Measurements from ENCODE around the gene GIPR.
"Not testable (repeated sequence)": the region's sequence is repeated elsewhere in the genome, so short reads cannot be mapped to it uniquely, and the experiment has no call there.

GIPR gene, protein sequence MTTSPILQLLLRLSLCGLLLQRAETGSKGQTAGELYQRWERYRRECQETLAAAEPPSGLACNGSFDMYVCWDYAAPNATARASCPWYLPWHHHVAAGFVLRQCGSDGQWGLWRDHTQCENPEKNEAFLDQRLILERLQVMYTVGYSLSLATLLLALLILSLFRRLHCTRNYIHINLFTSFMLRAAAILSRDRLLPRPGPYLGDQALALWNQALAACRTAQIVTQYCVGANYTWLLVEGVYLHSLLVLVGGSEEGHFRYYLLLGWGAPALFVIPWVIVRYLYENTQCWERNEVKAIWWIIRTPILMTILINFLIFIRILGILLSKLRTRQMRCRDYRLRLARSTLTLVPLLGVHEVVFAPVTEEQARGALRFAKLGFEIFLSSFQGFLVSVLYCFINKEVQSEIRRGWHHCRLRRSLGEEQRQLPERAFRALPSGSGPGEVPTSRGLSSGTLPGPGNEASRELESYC

DNA sequence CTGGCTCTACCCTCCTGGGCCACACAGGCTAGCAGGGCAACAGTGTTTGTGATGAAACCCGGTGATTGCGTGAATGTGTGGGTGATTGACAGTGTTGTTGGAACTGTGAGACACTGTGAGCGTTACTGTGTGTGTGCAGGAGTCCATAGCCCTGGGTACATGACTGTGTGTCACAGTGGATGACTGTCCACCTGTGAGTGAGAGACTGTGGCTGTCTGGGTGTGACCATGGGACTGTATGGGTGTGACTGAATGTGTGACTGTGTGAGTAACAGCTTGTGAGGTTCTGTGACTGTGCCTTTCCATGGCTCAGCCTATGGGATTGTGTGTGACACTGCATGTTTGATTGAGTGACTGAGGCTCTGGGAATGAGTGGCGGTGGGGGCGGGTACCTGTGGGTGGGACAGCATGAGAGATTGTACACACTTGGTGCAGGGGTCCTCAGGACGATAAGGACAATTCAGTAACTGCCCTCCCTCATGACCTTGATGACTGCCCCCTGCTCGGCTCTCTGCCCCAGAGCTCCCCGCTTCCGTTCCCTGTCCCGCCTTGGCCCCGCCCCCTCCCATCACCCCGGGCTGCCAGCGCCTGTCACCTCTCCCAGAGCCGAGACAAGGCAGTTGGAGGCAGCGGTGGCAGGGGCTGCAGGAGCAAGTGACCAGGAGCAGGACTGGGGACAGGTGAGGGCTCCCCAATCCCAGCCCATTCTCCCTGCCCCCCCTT lies at the start of gene GIPR:
GIPR (plus strand) TSS at position 602 of the 722 bp plus-strand sequence. CDS start 1,300 bp downstream, outside the sequence.
- Histone ChIP-seq H3K4me1 (ENCODE audit: control insufficient read depth, insufficient read depth, low read length) (peaks cover 2% of the 10 kb centered on the region; the same call in 1 of the 2 replicates), H3K27ac (ENCODE audit: low read length) (no peak within 1 kb of the TSS), H3K27me3 (ENCODE audit: control insufficient read depth, insufficient read depth, low read length) (peaks cover 8% of the 10 kb centered on the region; the same call in 1 of the 2 replicates), H3K4me3 (ENCODE audit: low read length) (peak within 1 kb of the TSS; percentile 17; the same call in 1 of the 2 replicates), H3K36me3 (ENCODE audit: control insufficient read depth, insufficient read depth, low read length) (no peaks in the 10 kb centered on the region), H3K9me3 (ENCODE audit: control insufficient read depth, insufficient read depth, low read length) (no peaks in the 10 kb centered on the region)
- WGBS (ENCODE audit: insufficient coverage, insufficient read length): no CpG with 5 or more reads among the region's 15 CpGs
- DNase-seq (ENCODE audit: low read depth, low spot score): no peak

DNA sequence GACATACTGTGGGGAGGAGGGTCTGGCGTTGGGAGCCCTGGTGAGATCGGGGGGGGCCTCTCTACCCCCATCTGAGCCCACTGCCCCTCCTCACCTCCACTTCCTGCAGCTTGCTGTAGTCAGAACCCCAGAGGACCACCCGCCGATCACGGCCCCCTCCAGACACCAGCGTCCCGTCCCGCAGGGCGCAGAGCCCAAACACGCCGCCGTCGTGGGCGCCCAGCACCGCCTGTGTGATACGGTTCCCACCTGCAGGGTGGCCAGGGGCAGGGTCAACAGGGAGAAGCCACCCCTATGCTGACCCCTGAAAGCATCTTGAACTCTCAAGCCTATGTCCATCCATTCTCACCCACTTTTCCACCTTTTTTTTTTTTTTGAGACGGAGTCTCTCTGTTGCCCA lies 46.6 kb upstream of the GIPR start:
- 0 out of 2 replicates have a peak, but pooled peaks cover 2% of the 10 kb centered on the region for H3K4me1 ChIP-seq (ENCODE audit: control insufficient read depth, insufficient read depth, low read length)
- WGBS (ENCODE audit: insufficient coverage, insufficient read length): no CpG with 5 or more reads among the region's 17 CpGs
- 0 out of 2 replicates have a peak, but pooled peaks cover 2% of the 10 kb centered on the region for H3K36me3 ChIP-seq (ENCODE audit: control insufficient read depth, insufficient read depth, low read length)
- H3K27ac ChIP-seq (ENCODE audit: low read length): no peak overlapping the region
- no peak for DNase-seq (ENCODE audit: low read depth, low spot score)
- H3K4me3 ChIP-seq (ENCODE audit: low read length): no peak overlapping the region
- H3K9me3 ChIP-seq (ENCODE audit: control insufficient read depth, insufficient read depth, low read length): no peaks in the 10 kb centered on the region
- H3K27me3 ChIP-seq (ENCODE audit: control insufficient read depth, insufficient read depth, low read length): no peaks in the 10 kb centered on the region

DNA sequence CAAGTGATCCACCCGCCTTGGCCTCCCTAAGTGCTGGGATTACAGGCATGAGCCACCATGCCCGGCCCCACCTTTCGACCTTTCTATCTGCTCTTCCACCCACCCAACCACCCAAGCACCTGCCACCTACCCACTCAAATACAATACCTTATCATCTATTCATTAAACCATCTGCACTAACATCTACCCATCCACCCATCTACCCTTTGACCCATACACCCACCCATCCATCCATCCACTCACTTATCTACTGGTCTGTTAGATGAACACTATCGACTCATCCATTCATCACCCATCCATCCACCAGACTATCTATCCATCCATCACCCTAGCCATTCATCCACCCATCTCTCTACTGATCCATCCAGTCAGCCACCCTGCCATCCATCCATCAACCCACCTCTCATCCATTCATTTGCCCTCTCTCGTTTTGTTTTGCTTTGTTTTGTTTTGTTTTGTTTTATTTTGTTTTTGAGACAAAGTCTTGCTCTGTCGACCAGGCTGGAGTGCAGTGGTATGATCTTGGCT lies 46.0 kb upstream of the GIPR start:
- Histone ChIP-seq H3K27me3 (ENCODE audit: control insufficient read depth, insufficient read depth, low read length) (no peaks in the 10 kb centered on the region), H3K9me3 (ENCODE audit: control insufficient read depth, insufficient read depth, low read length) (no peaks in the 10 kb centered on the region), H3K36me3 (ENCODE audit: control insufficient read depth, insufficient read depth, low read length) (0 out of 2 replicates have a peak, but pooled peaks cover 2% of the 10 kb centered on the region), H3K4me1 (ENCODE audit: control insufficient read depth, insufficient read depth, low read length) (0 out of 2 replicates have a peak, but pooled peaks cover 2% of the 10 kb centered on the region), H3K4me3 (ENCODE audit: low read length) (no peak overlapping the region), H3K27ac (ENCODE audit: low read length) (no peak overlapping the region)
- no CpG with 5 or more reads among the region's 6 CpGs for WGBS (ENCODE audit: insufficient coverage, insufficient read length)
- DNase-seq (ENCODE audit: low read depth, low spot score): no peak

DNA sequence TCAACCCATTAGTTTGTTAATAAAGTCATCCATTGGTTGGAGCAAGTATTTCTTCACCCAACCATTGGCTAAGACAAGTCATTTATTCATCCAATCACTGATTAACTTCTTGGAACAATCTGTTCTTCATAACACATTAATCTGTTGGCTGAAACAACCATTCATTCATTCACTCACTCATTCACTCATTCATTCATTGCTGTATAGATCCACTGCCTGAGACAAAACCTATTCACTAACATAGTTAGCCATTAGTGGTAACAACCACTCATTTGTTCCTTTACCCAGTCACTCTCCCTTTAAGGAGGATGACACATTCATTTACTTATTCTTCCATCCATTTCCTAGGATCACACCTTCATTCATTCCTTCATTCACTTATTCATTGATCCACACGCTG lies 44.0 kb upstream of the GIPR start:
- DNase-seq (ENCODE audit: low read depth, low spot score): no peak
- Histone ChIP-seq H3K27ac (ENCODE audit: low read length) (no peak overlapping the region), H3K4me3 (ENCODE audit: low read length) (no peak overlapping the region), H3K4me1 (ENCODE audit: control insufficient read depth, insufficient read depth, low read length) (0 out of 2 replicates have a peak, but pooled peaks cover 2% of the 10 kb centered on the region), H3K36me3 (ENCODE audit: control insufficient read depth, insufficient read depth, low read length) (0 out of 2 replicates have a peak, but pooled peaks cover 2% of the 10 kb centered on the region), H3K9me3 (ENCODE audit: control insufficient read depth, insufficient read depth, low read length) (no peaks in the 10 kb centered on the region), H3K27me3 (ENCODE audit: control insufficient read depth, insufficient read depth, low read length) (no peaks in the 10 kb centered on the region)
- WGBS (ENCODE audit: insufficient coverage, insufficient read length): no CpG with 5 or more reads among the region's 1 CpG

DNA sequence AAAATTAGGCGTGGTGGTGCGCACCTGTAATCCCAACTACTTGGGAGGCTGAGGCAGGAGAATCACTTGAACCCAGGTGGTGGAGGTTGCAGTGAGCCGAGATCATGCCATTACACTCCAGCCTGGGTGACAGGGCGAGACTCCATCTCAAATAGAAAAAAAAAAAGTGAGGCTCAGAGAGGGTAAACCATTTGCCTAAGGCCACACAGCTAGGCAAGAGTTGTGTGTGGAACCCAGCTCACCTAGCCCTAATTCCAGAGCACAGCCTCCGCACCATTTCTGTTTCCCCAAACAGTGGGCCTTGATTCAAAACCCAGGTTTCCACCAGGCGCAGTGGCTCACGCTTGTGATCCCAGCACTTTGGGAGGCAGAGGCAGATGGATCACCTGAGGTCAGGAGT lies 39.8 kb upstream of the GIPR start:
- not testable (repeated sequence) for H3K27ac ChIP-seq (ENCODE audit: low read length); H3K9me3 ChIP-seq (ENCODE audit: control insufficient read depth, insufficient read depth, low read length); H3K27me3 ChIP-seq (ENCODE audit: control insufficient read depth, insufficient read depth, low read length); H3K4me3 ChIP-seq (ENCODE audit: low read length); H3K4me1 ChIP-seq (ENCODE audit: control insufficient read depth, insufficient read depth, low read length); DNase-seq (ENCODE audit: low read depth, low spot score); H3K36me3 ChIP-seq (ENCODE audit: control insufficient read depth, insufficient read depth, low read length)
- no CpG with 5 or more reads among the region's 7 CpGs for whole genome bisulfite sequencing (ENCODE audit: insufficient coverage, insufficient read length)

DNA sequence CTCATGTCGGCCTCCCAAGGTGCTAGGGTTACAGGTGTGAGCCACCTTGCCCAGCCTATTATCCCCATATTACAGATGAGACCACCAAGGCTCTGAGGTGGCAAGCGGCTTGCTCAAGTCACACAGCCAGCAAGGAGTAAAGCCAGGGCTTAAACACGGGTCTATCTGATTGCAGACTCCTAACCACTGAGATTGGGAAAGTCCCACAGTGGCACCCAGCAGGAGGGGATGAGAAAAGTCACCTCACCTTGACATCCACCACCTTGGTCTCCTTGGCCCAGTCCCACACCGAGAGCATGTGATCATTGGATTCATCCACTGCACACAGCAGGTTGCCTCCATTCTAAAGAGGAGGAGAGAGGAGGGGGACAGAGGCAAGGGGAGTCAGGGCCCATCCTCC lies 38.3 kb upstream of the GIPR start:
- Histone ChIP-seq H3K4me1 (ENCODE audit: control insufficient read depth, insufficient read depth, low read length) (peaks cover 3% of the 10 kb centered on the region; the same call in 1 of the 2 replicates), H3K4me3 (ENCODE audit: low read length) (no peak overlapping the region), H3K27ac (ENCODE audit: low read length) (no peak overlapping the region), H3K36me3 (ENCODE audit: control insufficient read depth, insufficient read depth, low read length) (no peaks in the 10 kb centered on the region), H3K9me3 (ENCODE audit: control insufficient read depth, insufficient read depth, low read length) (no peaks in the 10 kb centered on the region), H3K27me3 (ENCODE audit: control insufficient read depth, insufficient read depth, low read length) (no peaks in the 10 kb centered on the region)
- no CpG with 5 or more reads among the region's 4 CpGs for WGBS (ENCODE audit: insufficient coverage, insufficient read length)
- DNase-seq (ENCODE audit: low read depth, low spot score): no peak

DNA sequence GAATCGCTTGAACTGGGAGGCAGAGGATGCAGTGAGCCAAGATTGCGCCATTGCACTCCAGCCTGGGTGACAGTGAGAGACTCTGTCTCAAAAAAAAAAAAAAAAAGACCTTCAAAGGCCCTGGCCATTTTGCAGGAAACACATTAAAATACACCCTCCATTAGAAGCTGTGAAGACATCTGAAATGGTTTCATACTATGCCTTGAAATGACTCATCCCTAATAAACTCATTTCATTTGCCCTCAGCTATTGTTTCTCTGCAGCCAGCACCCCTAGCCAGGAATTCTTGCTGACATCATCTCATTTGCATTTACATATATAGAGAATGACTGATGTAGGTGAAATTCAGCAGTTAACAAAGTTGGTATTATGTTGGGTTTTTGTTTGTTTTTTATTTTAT lies 37.6 kb upstream of the GIPR start:
- no peaks in the 10 kb centered on the region for H3K27me3 ChIP-seq (ENCODE audit: control insufficient read depth, insufficient read depth, low read length)
- no peak overlapping the region for H3K4me3 ChIP-seq (ENCODE audit: low read length)
- H3K4me1 ChIP-seq (ENCODE audit: control insufficient read depth, insufficient read depth, low read length): peaks cover 3% of the 10 kb centered on the region; the same call in 1 of the 2 replicates
- no peaks in the 10 kb centered on the region for H3K9me3 ChIP-seq (ENCODE audit: control insufficient read depth, insufficient read depth, low read length)
- no peak for DNase-seq (ENCODE audit: low read depth, low spot score)
- WGBS (ENCODE audit: insufficient coverage, insufficient read length): no CpG with 5 or more reads among the region's 2 CpGs
- H3K36me3 ChIP-seq (ENCODE audit: control insufficient read depth, insufficient read depth, low read length): no peaks in the 10 kb centered on the region
- H3K27ac ChIP-seq (ENCODE audit: low read length): no peak overlapping the region

DNA sequence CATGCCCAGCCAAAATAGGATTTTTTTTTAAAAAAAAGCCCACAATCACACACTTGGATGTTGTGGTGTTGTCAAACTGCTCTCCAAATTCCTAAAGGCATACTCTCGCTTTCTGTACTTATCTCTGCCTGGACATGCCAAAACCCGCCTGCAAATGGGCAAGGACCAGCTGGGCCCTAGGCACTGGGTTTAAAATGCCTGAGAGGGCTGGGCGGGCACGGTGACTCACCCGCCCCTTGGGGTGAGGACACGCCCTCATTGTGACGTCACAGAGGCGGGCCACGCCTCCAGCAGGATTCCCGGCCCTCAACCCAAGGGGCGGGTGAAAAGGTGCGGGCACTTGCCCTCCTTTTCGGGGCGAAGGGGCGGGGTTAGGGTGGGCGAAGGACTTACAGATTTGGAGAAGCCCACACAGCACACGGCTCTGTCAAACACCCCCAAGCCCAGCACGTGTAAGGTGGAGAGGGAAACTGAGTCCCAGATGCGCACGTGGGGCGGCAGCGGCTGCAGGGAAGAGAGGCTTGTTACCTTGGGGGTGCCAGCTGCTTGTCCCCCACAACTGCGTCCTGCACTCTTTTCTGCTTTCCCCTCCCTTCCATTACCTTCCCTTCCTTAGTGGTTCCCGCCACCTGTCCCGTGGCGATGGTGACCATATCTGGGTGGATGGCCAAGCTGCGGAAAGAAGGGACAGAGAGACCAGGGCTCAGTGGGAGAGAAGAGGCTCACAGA lies 35.4 kb upstream of the GIPR start:
- Histone ChIP-seq H3K4me3 (ENCODE audit: low read length) (no peak overlapping the region; the same call in 1 of the 2 replicates), H3K4me1 (ENCODE audit: control insufficient read depth, insufficient read depth, low read length) (peaks cover 3% of the 10 kb centered on the region; the same call in 1 of the 2 replicates), H3K27me3 (ENCODE audit: control insufficient read depth, insufficient read depth, low read length) (no peaks in the 10 kb centered on the region), H3K27ac (ENCODE audit: low read length) (no peak overlapping the region), H3K9me3 (ENCODE audit: control insufficient read depth, insufficient read depth, low read length) (no peaks in the 10 kb centered on the region), H3K36me3 (ENCODE audit: control insufficient read depth, insufficient read depth, low read length) (no peaks in the 10 kb centered on the region)
- DNase-seq (ENCODE audit: low read depth, low spot score): no peak
- WGBS (ENCODE audit: insufficient coverage, insufficient read length): no CpG with 5 or more reads among the region's 27 CpGs

DNA sequence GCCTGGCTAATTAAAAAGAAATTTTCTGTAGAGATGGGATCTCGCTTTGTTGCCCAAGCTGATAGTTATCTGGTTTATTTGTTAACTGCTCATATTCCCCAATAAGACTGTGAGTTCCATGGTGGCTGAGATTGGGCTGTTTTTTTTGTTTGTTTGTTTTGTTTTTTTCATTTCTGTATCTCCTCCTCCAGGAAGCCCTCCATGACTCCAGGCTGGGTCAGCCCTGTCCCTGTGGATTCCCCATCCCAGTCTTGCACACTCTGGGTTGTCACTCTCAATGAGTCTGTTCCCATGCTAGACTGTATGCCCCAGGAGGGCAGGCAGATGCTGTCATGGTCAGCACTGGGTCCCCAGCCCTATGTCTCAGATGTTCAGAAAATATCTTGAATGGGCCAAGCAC lies 31.7 kb upstream of the GIPR start:
- Histone ChIP-seq H3K27me3 (ENCODE audit: control insufficient read depth, insufficient read depth, low read length) (no peaks in the 10 kb centered on the region), H3K27ac (ENCODE audit: low read length) (no peak overlapping the region)
- no CpG with 5 or more reads among the region's 1 CpG for WGBS (ENCODE audit: insufficient coverage, insufficient read length)

DNA sequence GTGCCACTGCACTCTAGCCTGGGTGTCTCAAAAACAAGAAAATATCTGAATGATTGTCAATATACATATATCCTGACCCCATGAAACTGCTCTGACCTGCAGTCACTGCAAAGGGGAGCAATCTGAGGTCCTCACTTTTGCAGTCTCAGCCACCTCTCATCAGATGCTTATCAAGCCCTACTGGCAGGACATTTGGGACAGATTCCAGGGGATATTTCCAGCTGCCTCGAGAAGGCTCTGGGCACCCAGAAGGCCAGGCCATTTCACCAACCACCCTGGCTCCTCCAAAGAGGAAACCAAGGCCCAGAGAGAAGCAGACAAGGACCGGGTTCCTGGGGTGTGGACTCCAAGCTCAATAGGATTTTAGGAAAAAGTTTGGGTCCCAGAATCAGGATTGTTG lies 31.1 kb upstream of the GIPR start:
- peaks cover 3% of the 10 kb centered on the region; the same call in 1 of the 2 replicates for H3K4me1 ChIP-seq (ENCODE audit: control insufficient read depth, insufficient read depth, low read length)
- no peak overlapping the region for H3K27ac ChIP-seq (ENCODE audit: low read length)
- no CpG with 5 or more reads among the region's 2 CpGs for WGBS (ENCODE audit: insufficient coverage, insufficient read length)
- DNase-seq (ENCODE audit: low read depth, low spot score): no peak
- no peaks in the 10 kb centered on the region for H3K36me3 ChIP-seq (ENCODE audit: control insufficient read depth, insufficient read depth, low read length)
- no peaks in the 10 kb centered on the region for H3K27me3 ChIP-seq (ENCODE audit: control insufficient read depth, insufficient read depth, low read length)
- no peak overlapping the region for H3K4me3 ChIP-seq (ENCODE audit: low read length)
- H3K9me3 ChIP-seq (ENCODE audit: control insufficient read depth, insufficient read depth, low read length): no peaks in the 10 kb centered on the region

More for the DNA sequence above, 31.7 kb upstream of the GIPR start:
- Histone ChIP-seq H3K9me3 (ENCODE audit: control insufficient read depth, insufficient read depth, low read length) (no peaks in the 10 kb centered on the region), H3K36me3 (ENCODE audit: control insufficient read depth, insufficient read depth, low read length) (no peaks in the 10 kb centered on the region), H3K4me3 (ENCODE audit: low read length) (no peak overlapping the region), H3K4me1 (ENCODE audit: control insufficient read depth, insufficient read depth, low read length) (peaks cover 3% of the 10 kb centered on the region; the same call in 1 of the 2 replicates)
- no peak for DNase-seq (ENCODE audit: low read depth, low spot score)
